IMR-90 (cell line): ENCODE data around the gene TMEM245. TPM values are rescaled to one million over a fixed set of nuclear protein-coding genes. Genes with fewer than 3 reads are reported as not detected.

Experiments used
- ATAC-seq: fragments of 200-7000 bp; cut with Tn5 transposase; 2 replicates; pipeline ENCODE4 v1.9.1; 2020; ENCODE audit warnings: low read depth, mild to moderate bottlenecking, moderate library complexity
- BruUV-seq: library from RNA; stranded (reverse); fragments of 400-500 nt; replicated peaks from 2 replicates; lab custom pipeline; 2021; lab: Mats Ljungman, UMichigan
- CTCF ChIA-PET: fragments of 300-600 bp; formaldehyde crosslinking; extraction: SDS; loops from one replicate; lab custom pipeline; 2021; ENCODE audit warnings: antibody characterized with exemption; lab: Yijun Ruan, JAX
- POLR2A ChIA-PET: fragments of 300-600 bp; sonication (Branson Sonifier 250); formaldehyde crosslinking; loops from one replicate; lab custom pipeline; 2022; ENCODE audit warnings: antibody characterized with exemption; ENCODE audit not compliant: unreplicated experiment; lab: Charles Lee
- DNase-seq: peaks from one replicate; pipeline ENCODE4 v3.0.0; 2013
- H2AFZ ChIP-seq: replicated peaks from 2 replicates; pipeline ENCODE3; 2013; ENCODE audit warnings: low read length, mild to moderate bottlenecking; ENCODE audit not compliant: poor library complexity
- H2AK5ac ChIP-seq: 2 replicates; pipeline ENCODE4 v1.6.1; 2013; ENCODE audit warnings: low read depth, low read length, inconsistent platforms
- H2AK9ac ChIP-seq: replicated peaks from 2 replicates; pipeline ENCODE3; 2013; ENCODE audit warnings: mild to moderate bottlenecking, low read depth, low read length, moderate library complexity; ENCODE audit not compliant: poor library complexity
- H2BK120ac ChIP-seq: 2 replicates; pipeline ENCODE4 v1.6.1; 2013; ENCODE audit warnings: low read depth, low read length, inconsistent platforms
- H2BK15ac ChIP-seq: 3 replicates; pipeline ENCODE4 v1.6.1; 2013; ENCODE audit warnings: low read depth, low read length, inconsistent platforms
- H2BK20ac ChIP-seq: 2 replicates; pipeline ENCODE4 v1.6.1; 2013; ENCODE audit warnings: low read depth, mild to moderate bottlenecking, inconsistent platforms, low read length, moderate library complexity
- H2BK5ac ChIP-seq: 2 replicates; pipeline ENCODE4 v1.6.1; 2013; ENCODE audit warnings: mild to moderate bottlenecking, low read depth, low read length, inconsistent platforms; ENCODE audit not compliant: poor library complexity, severe bottlenecking
- H3K14ac ChIP-seq: replicated peaks from 2 replicates; pipeline ENCODE4 v1.6.1; 2013; ENCODE audit warnings: low read depth, low read length, inconsistent platforms
- H3K18ac ChIP-seq: 2 replicates; pipeline ENCODE4 v1.6.1; 2013; ENCODE audit warnings: low read depth, low read length, control low read depth
- H3K23ac ChIP-seq: 2 replicates; pipeline ENCODE4 v1.6.1; 2013; ENCODE audit warnings: low read depth, low read length, inconsistent platforms
- H3K27ac ChIP-seq: 2 replicates; pipeline ENCODE4 v1.5.1; 2013; ENCODE audit warnings: mild to moderate bottlenecking, control low read depth, low read length; ENCODE audit not compliant: insufficient read depth
- H3K27me3 ChIP-seq: 2 replicates; pipeline ENCODE4 v1.6.1; 2013; ENCODE audit warnings: low read length; ENCODE audit not compliant: control insufficient read depth, insufficient read depth
- H3K36me3 ChIP-seq: 2 replicates; pipeline ENCODE4 v1.6.1; 2013; ENCODE audit warnings: low read length, mixed read lengths; ENCODE audit not compliant: control insufficient read depth, insufficient read depth
- H3K4ac ChIP-seq: 2 replicates; pipeline ENCODE4 v1.6.1; 2013; ENCODE audit warnings: low read depth, low read length, inconsistent platforms
- H3K4me1 ChIP-seq: 2 replicates; pipeline ENCODE4 v1.6.1; 2013; ENCODE audit warnings: low read length, mixed read lengths; ENCODE audit not compliant: control insufficient read depth, insufficient read depth
- H3K4me2 ChIP-seq: 2 replicates; pipeline ENCODE4 v1.6.1; 2013; ENCODE audit warnings: low read depth, mild to moderate bottlenecking, control low read depth, low read length, moderate library complexity
- H3K4me3 ChIP-seq: 2 replicates; pipeline ENCODE4 v1.5.1; 2013; ENCODE audit warnings: low read depth, mild to moderate bottlenecking, control low read depth, low read length, moderate library complexity; ENCODE audit not compliant: insufficient read depth
- H3K56ac ChIP-seq: 2 replicates; pipeline ENCODE4 v1.6.1; 2013; ENCODE audit warnings: low read length, inconsistent platforms; ENCODE audit not compliant: insufficient read depth; ENCODE audit errors: extremely low read depth
- H3K79me1 ChIP-seq, 2 experiments: 2 replicates each; pipeline ENCODE4 v1.6.1; 2013; ENCODE audit warnings: low read length in 2 of 2, inconsistent platforms in 1 of 2, low read depth in 1 of 2
- H3K9ac ChIP-seq: 2 replicates; pipeline ENCODE4 v1.6.1; 2013; ENCODE audit warnings: low read depth, low read length, control low read depth
- H3K9me1 ChIP-seq: 2 replicates; pipeline ENCODE4 v1.6.1; 2013; ENCODE audit warnings: low read length, inconsistent platforms; ENCODE audit not compliant: insufficient read depth
- H3K9me3 ChIP-seq: 2 replicates; pipeline ENCODE4 v1.6.1; 2013; ENCODE audit warnings: low read length; ENCODE audit not compliant: control insufficient read depth, insufficient read depth
- H4K20me1 ChIP-seq: 2 replicates; pipeline ENCODE4 v1.6.1; 2013; ENCODE audit warnings: low read length, inconsistent platforms; ENCODE audit not compliant: insufficient read depth
- H4K5ac ChIP-seq: 2 replicates; pipeline ENCODE4 v1.6.1; 2013; ENCODE audit warnings: mild to moderate bottlenecking, low read depth, low read length, control low read depth
- H4K8ac ChIP-seq, 2 experiments: 2 replicates each; pipeline ENCODE4 v1.6.1; 2013; ENCODE audit warnings: low read depth in 2 of 2, low read length in 2 of 2, control low read depth in 1 of 2, inconsistent platforms in 1 of 2
- H4K91ac ChIP-seq: 2 replicates; pipeline ENCODE4 v1.6.1; 2013; ENCODE audit warnings: low read depth, low read length, inconsistent platforms; ENCODE audit not compliant: insufficient read depth
- BHLHE40 ChIP-seq: fragments of 150-350 bp; IDR thresholded peaks from 2 replicates; pipeline ENCODE4 v1.6.1; 2016; ENCODE audit warnings: mild to moderate bottlenecking, low read depth, low read length
- CEBPB ChIP-seq: IDR thresholded peaks from 2 replicates; pipeline ENCODE4 v1.6.1; 2012; ENCODE audit warnings: low read depth, low read length, improper control_type of control experiment
- CHD1 ChIP-seq: IDR thresholded peaks from 2 replicates; pipeline ENCODE4 v1.6.1; 2012; ENCODE audit warnings: low read depth, low read length, improper control_type of control experiment
- CTCF ChIP-seq: conservative IDR thresholded peaks from 2 replicates; pipeline ENCODE4 v1.5.1; 2012; ENCODE audit warnings: mild to moderate bottlenecking, low read depth, low read length, improper control_type of control experiment
- ELK1 ChIP-seq: fragments of 150-350 bp; IDR thresholded peaks from 2 replicates; pipeline ENCODE4 v1.6.1; 2016; ENCODE audit warnings: low read depth, mild to moderate bottlenecking, low read length, moderate library complexity, borderline replicate concordance
- FOS ChIP-seq: fragments of 150-350 bp; IDR thresholded peaks from 2 replicates; pipeline ENCODE4 v1.6.1; 2016; ENCODE audit warnings: low read depth, low read length
- MAFK ChIP-seq: IDR thresholded peaks from 2 replicates; pipeline ENCODE4 v1.6.1; 2012; ENCODE audit warnings: low read depth, low read length, improper control_type of control experiment
- MAZ ChIP-seq: IDR thresholded peaks from 2 replicates; pipeline ENCODE4 v1.6.1; 2012; ENCODE audit warnings: low read depth, mild to moderate bottlenecking, low read length, improper control_type of control experiment, moderate library complexity, borderline replicate concordance
- MXI1 ChIP-seq: IDR thresholded peaks from 2 replicates; pipeline ENCODE4 v1.6.1; 2012; ENCODE audit warnings: low read depth, mild to moderate bottlenecking, low read length, moderate library complexity, borderline replicate concordance
- NFE2L2 ChIP-seq: fragments of 150-350 bp; IDR thresholded peaks from 2 replicates; pipeline ENCODE4 v1.6.1; 2016; ENCODE audit warnings: low read depth, mild to moderate bottlenecking, low read length
- POLR2A ChIP-seq: IDR thresholded peaks from 2 replicates; pipeline ENCODE4 v1.6.1; 2012; ENCODE audit warnings: mild to moderate bottlenecking, low read depth, low read length
- RAD21 ChIP-seq: IDR thresholded peaks from 2 replicates; pipeline ENCODE4 v1.6.1; 2012; ENCODE audit warnings: low read length, improper control_type of control experiment
- RCOR1 ChIP-seq: IDR thresholded peaks from 2 replicates; pipeline ENCODE4 v1.6.1; 2012; ENCODE audit warnings: mild to moderate bottlenecking, low read length, improper control_type of control experiment; ENCODE audit not compliant: insufficient replicate concordance
- RFX5 ChIP-seq: IDR thresholded peaks from 2 replicates; pipeline ENCODE4 v1.8.0; 2012; ENCODE audit warnings: low read depth, mild to moderate bottlenecking, low read length, moderate library complexity
- SMC3 ChIP-seq: fragments of 150-350 bp; IDR thresholded peaks from 2 replicates; pipeline ENCODE4 v1.6.1; 2016; ENCODE audit warnings: low read depth, mild to moderate bottlenecking, antibody characterized with exemption, low read length, moderate library complexity
- USF2 ChIP-seq: fragments of 150-350 bp; IDR thresholded peaks from 2 replicates; pipeline ENCODE4 v1.6.1; 2017; ENCODE audit warnings: mild to moderate bottlenecking, antibody characterized with exemption, low read length, low read depth
- WGBS, 2 experiments: methylation state at CpG; one replicate each; pipeline versions ENCODE4 v1.1.5 to v1.1.7; 2013; ENCODE audit warnings: missing lambda C conversion rate in 2 of 2; ENCODE audit not compliant: insufficient read length in 1 of 2; ENCODE audit errors: extremely low coverage in 2 of 2; 5-methylcytosine and 5-hydroxymethylcytosine counted together
- dilution Hi-C: fragments of 300-500 bp; cut with HindIII; formaldehyde crosslinking; loops from one replicate; pipeline ENCODE4 v1.14.3; 2018; ENCODE audit warnings: low sequenced_read_pairs; ENCODE audit not compliant: unreplicated experiment
- in situ Hi-C: fragments of 300-500 bp; cut with MboI; formaldehyde crosslinking; loops from 3 replicates; pipeline ENCODE4 v1.14.3; 2019; ENCODE audit warnings: low sequenced_read_pairs, inconsistent platforms, mixed read lengths
- intact Hi-C: fragments of 100-400 bp; cut with micrococcal nuclease; formaldehyde crosslinking; loops from 2 replicates; pipeline ENCODE4 v1.10.0; 2022
- polyA plus RNA-seq, 3 experiments: library from polyadenylated mRNA; depleted of rRNA; stranded (reverse); fragments of >200 nt; gene quantifications; 2 replicates each; pipeline ENCODE4 v1.2.3, GENCODE V29; 2012; ENCODE audit warnings: low replicate concordance in 1 of 3
- total RNA-seq: library from RNA; depleted of rRNA; stranded (reverse); fragments of >200 nt; gene quantifications from 2 replicates; pipeline ENCODE4 v1.2.3, GENCODE V29; 2012

Gene TMEM245
- total and polyA plus RNA-seq, 2 of the 4 experiments (the other 2 are of a cell fraction) = 24.8 to 57.9 TPM

- TF ChIP-seq POLR2A (no peak), ELK1 (no peak), BHLHE40 (no peak), CEBPB (no peak), FOS (no peak), RCOR1 (no peak), RFX5 (no peak), CHD1 (no peak), MAFK (no peak), MAZ (no peak), USF2 (no peak), NFE2L2 (no peak), RAD21 (no peak), CTCF (no peak), SMC3 (no peak), MXI1 (no peak)
- no peaks in the 10 kb centered on the region for H4K20me1 ChIP-seq
- intact Hi-C loops = no loop called here
- H2BK20ac ChIP-seq = no peak overlapping the region
- H3K14ac ChIP-seq = no peak overlapping the region
- H2AK9ac ChIP-seq = peak overlapping the region; percentile 43
- peaks cover 3% of the 10 kb centered on the region for H3K4me1 ChIP-seq
- H3K9ac ChIP-seq = no peak overlapping the region
- DNase-seq (peak; percentile 14), ATAC-seq (peak; percentile 59)
- peak overlapping the region; percentile 12; the same call in 1 of the 2 replicates for H4K91ac ChIP-seq
- no peak overlapping the region for H2AFZ ChIP-seq
- no peaks in the 10 kb centered on the region for H3K9me3 ChIP-seq
- POLR2A ChIA-PET = no interaction called here
- no peak overlapping the region; the same call in 1 of the 2 replicates for H3K4me2 ChIP-seq
- no peak overlapping the region for H4K5ac ChIP-seq
- H3K4ac ChIP-seq = peak overlapping the region; percentile 8; the same call in 1 of the 2 replicates
- dilution Hi-C loops = no loop called here
- CTCF ChIA-PET = no interaction called here
- no peaks in the 10 kb centered on the region for H3K27me3 ChIP-seq
- BruUV-seq = no TSS peak
- no peak overlapping the region for H2BK15ac ChIP-seq
- H4K8ac ChIP-seq = peak overlapping the region in 1 of 2 experiments; percentile 19; a peak in 3 of 4 replicates
- H3K23ac ChIP-seq = no peak overlapping the region
- in situ Hi-C loops = no loop called here
- H3K18ac ChIP-seq = no peak overlapping the region
- no CpG with 5 or more reads among the region's 2 CpGs for WGBS, 2 experiments
- H3K9me1 ChIP-seq = peaks cover 8% of the 10 kb centered on the region; the same call in 1 of the 2 replicates
- no peak overlapping the region for H3K4me3 ChIP-seq
- 0 out of 2 replicates have a peak overlapping the region, but pooled peaks have one; percentile 6 for H2BK120ac ChIP-seq
- H2AK5ac ChIP-seq = no peak overlapping the region
- peaks cover 3% of the 10 kb centered on the region for H3K36me3 ChIP-seq
- H3K79me1 ChIP-seq = peaks cover 40 to 66% of the 10 kb centered on the region in 2 experiments
- 0 out of 2 replicates have a peak overlapping the region, but pooled peaks have one; percentile 12 for H3K27ac ChIP-seq
- H3K56ac ChIP-seq = 0 out of 2 replicates have a peak overlapping the region, but pooled peaks have one; percentile 10
- no peak overlapping the region for H2BK5ac ChIP-seq
Observed at GRCh38 chr9:109027176-109027575, 92.6 kb downstream of the TMEM245 start.
